GM18861 (cell line): ENCODE data around the gene TSPAN11.

Experiments used
- ATAC-seq: cut with Tn5 transposase; IDR thresholded peaks from one replicate; pipeline ENCODE4 v1.9.1; 2021; ENCODE audit not compliant: unreplicated experiment

The TSPAN11 gene

GRCh38 chr12:30910038-30910350 is 16.6 kb upstream of the TSPAN11 start:
- ATAC-seq: no peak

GRCh38 chr12:30911207-30911606 is 15.3 kb upstream of the TSPAN11 start:
- no peak for ATAC-seq

- ATAC-seq: no peak
Measured at GRCh38 chr12:30913323-30913722, 13.2 kb upstream of the TSPAN11 start.

GRCh38 chr12:30914986-30915591 is 11.5 kb upstream of the TSPAN11 start:
- no peak for ATAC-seq

DNA sequence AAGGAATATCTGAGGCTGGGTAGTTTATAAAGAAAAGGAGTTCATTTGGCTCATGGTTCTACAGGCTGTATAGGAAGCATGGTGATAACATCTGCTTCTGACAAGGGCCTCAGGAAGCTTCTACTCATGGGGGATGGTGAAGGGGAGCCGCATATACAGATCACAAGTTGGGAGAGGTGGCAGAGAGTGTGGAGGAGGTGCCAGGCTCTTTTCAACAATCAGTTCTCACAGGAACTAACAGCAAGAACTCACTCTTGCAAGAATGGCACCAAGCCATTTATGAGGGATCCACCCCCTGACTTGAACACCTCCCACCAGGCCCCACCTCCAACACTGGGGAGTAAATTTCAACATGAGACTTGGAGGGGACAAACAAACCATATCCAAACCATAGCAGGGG is 3.5 kb upstream of the TSPAN11 start:
- no peak for ATAC-seq

DNA sequence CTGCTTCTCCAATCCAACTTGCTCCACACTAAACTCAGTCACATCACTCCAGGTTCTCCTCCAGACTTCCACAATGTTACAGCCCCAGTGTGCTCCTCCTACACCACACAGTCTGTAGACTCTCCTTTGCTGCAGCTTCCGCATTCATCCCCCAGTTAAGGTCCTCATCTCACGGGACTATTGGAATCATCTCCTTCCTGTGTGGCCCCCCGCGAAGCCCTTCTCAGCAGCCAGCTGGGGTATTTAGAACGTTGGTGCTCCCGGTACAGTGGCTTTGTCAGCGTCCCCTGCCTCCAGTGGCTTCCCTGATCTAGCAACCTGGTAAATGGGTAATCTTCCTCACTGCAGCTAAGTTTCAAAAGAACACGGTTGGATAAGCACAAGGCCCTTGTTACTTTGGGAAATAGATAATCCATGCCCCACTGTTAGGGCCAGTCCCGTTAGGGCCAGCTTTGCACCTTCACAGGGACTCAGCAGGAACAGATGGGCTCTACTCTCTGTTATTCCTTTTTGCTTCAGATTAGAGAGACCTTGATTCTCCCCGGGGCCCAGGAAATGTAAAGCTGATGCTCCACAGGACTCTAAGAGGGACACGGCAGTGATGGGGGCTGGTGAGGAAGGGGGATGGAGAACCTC is 823 bp upstream of the TSPAN11 start:
- ATAC-seq: no peak

DNA sequence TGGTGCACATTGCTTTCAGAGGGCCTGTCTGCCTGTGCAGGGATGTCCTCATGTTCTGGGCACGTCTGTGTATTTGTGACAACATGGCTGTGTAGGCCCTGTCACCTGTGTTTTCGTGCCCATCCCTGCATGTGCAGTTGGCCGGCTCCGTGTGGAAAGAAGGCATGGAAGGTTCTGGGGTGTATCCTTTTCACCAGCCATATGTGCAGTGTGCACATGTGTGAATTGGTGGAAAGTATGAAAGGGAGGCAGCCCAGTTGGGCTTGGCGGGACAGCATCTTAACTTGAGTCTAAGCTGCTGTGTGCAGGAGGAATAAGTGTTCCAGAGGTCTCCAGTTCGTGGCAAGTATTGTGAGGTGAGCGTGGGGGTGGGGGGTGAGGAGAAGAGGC is 669 bp downstream of the TSPAN11 start:
- ATAC-seq: no peak

DNA sequence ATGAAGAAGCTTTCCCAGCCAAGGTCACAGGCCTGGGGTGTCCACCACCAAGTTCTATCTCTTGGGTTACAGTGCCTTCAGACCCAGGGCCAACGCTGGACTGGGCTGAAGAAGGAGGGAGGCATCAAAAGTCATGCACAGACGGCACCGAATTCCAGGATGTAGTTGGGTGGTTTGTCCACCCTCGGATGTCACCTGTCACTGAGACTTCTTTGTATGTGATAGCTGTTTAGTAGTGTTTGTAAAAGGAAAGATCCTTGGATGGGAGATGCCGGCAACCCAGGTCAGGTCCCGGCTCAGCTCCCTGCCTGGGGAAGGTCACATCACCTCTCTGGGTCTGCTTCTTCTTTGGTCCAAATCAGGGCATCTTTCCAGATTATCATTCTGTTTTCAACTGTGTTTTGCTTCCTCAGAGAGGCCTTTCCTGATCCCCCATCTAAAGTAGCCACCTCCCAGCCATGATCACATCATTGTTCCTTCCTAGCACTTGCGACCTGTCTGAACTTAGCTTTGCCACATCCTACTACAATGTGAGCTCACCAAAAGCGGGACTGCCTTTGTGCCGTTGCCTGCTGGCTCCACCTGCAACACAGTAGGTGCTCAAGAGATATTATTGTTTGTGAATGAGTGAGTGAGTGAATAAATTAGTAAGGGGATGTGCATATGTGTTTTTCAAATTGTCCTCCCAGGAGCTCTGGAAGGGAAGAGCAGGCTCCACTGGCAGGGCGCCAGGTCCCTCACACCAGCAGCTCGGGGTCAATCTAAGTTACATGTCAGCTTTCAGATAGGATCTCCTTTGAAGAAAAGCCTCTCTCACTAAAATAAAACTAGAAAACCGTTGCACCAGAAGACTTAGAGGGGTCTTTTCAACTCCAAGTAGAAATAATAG is 2.1 kb downstream of the TSPAN11 start:
- no peak for ATAC-seq

DNA sequence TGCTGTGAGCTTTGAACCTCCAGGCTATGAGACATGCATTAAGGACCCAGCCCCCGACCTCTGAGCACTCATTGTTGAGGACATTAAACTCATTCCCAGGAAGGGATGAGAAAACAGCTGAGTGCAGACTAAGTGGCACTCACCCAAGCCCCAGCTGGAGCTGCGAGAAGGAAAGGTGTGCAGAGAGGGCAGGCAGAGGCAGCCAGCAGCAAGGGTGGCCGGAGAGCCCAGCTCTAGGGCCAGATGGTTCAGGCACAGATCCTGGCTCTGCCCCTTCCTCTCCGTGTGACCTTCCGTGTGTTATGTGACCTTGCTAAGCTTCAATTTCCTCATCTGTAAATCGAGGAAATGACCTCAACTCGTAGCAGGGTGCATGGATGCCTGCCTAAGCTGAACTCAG is 3.7 kb downstream of the TSPAN11 start:
- no peak for ATAC-seq

- ATAC-seq: no peak
Measured at GRCh38 chr12:30930641-30931040, 4.1 kb downstream of the TSPAN11 start.

DNA sequence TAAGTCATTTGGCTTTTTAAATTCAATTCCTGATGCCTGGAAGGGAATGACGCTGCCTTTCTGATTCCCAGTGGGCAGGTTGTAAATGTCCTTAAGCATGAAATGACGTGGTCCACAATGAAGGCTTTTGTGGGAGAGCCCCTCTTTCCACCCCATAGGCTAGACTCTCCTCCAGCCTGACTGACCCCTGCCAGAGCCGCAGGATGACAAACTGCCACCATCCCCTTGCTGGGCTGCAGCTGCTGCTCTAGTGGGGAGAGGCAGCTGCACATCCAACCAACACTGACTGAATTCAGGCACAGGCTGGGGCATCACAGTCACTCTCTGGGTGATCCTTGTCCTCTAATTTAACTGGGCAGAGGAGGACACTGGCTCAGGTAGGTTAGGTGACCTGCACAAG is 6.3 kb downstream of the TSPAN11 start:
- ATAC-seq: no peak

DNA sequence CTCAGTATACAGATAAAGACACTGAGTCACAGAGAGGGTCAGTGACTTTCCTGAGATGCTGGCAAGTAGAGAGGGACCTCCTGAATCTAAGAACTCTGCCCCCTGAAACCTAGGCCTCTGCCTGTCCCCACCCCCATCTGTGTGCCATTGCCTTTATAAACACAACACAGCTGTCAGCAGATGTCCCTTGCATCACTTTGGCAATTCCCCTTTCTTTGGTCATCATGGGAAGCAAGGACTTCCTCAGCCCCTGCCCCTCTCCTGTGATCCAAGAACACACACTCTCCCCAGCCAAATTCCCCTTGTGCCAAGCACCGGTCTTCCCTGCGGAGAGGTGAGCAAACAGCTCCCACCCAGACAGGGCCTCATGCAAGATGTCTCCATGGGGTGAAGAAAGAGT is 8.3 kb downstream of the TSPAN11 start:
- no peak for ATAC-seq

GRCh38 chr12:30936036-30936435 is 9.5 kb downstream of the TSPAN11 start:
- no peak for ATAC-seq

DNA sequence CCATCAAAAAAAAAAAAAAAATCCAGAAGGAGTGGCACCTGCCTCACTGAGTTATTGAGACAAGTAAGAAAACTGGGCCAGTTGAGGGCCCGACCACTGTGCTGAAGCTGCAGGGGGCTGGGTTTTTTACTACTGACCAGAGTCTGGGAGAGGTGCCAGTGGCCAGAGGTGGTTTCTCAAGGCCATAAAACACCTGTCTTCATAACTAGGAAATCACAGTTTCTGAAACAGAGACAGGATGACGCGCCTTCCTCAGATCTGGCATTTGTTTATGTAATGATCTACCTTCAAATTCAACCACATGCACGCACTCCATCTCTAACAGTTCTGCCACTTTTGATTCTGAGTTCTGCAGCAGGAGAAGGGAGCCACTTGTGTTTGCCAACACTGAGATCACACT is 12.7 kb downstream of the TSPAN11 start:
- ATAC-seq: no peak

- ATAC-seq: no peak
Measured at GRCh38 chr12:30942486-30942885, 15.9 kb downstream of the TSPAN11 start.

- ATAC-seq: no peak
Measured at GRCh38 chr12:30942936-30943335, 16.4 kb downstream of the TSPAN11 start.

DNA sequence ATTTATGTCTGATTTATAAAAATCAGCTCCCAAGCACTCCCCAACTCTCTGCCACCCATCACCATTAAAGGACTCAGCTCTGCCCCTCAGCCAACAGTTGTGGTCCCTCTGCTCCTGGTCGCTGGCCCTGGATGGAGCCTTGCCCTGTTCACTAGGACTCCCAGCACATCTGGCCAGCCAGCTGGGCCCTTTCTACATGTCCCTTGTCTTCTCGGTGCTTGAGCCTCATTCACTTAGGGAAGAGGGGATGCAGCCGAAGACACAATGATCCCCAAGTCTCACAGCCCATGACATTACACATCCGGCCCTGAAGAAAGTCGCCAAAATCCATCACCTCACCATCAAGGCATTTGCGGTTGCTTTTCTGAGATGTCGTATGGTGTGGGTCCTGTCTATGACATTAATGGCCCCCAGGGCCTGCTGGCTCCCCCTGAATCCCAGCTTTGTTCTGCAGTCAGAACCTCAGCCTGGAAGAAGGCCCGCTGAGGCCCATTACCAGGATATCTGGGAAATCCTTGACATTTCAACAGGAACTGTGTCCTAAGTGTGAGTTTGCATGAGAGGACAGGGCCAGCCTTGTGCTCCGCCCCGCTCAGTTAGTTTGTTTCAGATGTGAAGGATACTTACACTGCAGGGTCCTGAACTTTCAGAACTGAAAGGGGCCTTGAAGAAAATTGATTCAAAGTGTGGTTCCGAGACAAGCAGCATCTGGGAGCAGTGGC is 19.1 kb downstream of the TSPAN11 start:
- ATAC-seq: no peak

DNA sequence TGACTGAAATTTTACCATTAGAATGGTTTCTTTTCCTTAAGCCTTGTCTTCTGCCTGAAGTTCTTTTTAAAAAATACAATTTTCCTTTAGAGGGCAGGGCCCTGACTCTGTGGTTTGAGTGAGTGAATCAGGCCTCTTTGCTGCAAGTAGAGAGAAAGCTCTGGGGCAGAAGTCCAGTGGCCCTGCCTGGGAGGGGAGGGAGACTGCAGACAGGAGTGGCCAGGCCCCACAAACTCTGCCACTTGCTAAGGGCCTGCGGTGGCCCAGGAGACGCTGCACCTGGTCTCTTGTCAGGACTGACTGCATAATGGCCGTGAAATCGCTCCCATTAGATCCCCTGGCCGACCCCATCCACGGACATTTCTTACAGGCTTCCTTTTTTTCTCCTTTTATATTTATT is 25.5 kb downstream of the TSPAN11 start:
- no peak for ATAC-seq

DNA sequence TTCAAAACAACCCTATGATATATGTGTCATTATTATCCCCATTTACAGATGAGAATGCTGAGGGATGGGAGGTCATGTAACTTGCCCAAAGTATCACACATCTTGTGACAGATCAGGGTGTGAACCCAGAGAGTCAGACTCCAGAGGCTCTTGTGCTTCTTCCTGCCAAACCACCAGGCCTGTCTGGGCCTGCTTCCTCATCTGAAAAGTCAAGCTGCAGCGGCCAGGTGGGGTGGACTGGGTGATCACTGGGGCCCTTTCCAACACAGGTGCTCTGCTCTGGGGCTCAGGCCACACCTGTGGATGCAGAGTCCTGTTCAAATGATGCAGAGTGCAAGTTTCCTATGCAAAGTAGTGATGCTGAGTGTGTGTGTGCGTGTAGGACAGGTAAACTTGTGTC is 26.7 kb downstream of the TSPAN11 start:
- ATAC-seq: no peak

GRCh38 chr12:30953951-30954751 is 27.6 kb downstream of the TSPAN11 start:
- ATAC-seq: no peak

DNA sequence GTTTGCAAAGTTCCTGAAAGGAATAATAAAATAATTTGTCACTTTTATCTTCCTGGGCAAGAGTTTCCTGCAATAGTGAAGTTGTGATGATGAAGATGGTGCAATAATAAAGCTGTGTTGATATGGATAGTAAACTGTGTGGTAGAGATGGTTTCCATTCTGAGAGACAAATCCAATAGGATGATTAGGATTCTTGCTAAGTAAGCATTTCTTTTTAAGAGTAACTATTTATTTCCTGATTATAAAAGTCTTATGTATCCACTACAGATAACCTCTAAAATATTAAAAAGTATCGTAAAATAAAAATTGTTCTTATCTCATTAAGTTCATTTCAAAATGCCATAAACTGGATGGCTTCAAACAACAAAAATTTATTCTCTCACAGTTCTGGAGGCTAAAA is 28.7 kb downstream of the TSPAN11 start:
- no peak for ATAC-seq
